Esophagus squamous epithelium (tissue), 5 donors: Measurements from ENCODE around the gene CDH11. TPM values are rescaled to one million over a fixed set of nuclear protein-coding genes. Genes with fewer than 3 reads are reported as not detected.

Experiments used
- DNase-seq: peaks from one replicate; lab custom pipeline; 2025; lab: John Stamatoyannopoulos, UW
- H3K27ac ChIP-seq, 4 donors: fragments of 200-600 bp; sonication (generic); one replicate each; pipeline ENCODE4 v1.5.1; 2016 to 2019; ENCODE audit warnings: mild to moderate bottlenecking in 1 of 4
- H3K27me3 ChIP-seq, 4 donors: fragments of 200-600 bp; sonication (generic); 1 replicate in 3 of 4; 2 replicates in 1 of 4; pipeline versions ENCODE4 v1.5.1 to v1.6.0; 2017 to 2021; ENCODE audit warnings: antibody characterized with exemption in 1 of 4
- H3K36me3 ChIP-seq, 3 donors: fragments of 200-600 bp; sonication (generic); one replicate each; pipeline ENCODE4 v1.5.1; 2016 to 2019
- H3K4me1 ChIP-seq, 3 donors: fragments of 200-600 bp; sonication (generic); one replicate each; pipeline ENCODE4 v1.5.1; 2017 to 2019
- H3K4me3 ChIP-seq, 4 donors: fragments of 200-600 bp; sonication (generic); 1 replicate in 3 of 4; 2 replicates in 1 of 4; pipeline ENCODE4 v1.5.1; 2016 to 2019; ENCODE audit warnings: mild to moderate bottlenecking in 2 of 4, moderate library complexity in 1 of 4
- H3K9me3 ChIP-seq, 3 donors: fragments of 200-600 bp; sonication (generic); one replicate each; pipeline ENCODE4 v1.5.1; 2016 to 2019
- POLR2A ChIP-seq, 4 donors: fragments of 450-650 bp; IDR thresholded peaks; one replicate each; pipeline ENCODE4 v1.6.1; 2017; ENCODE audit warnings: antibody characterized with exemption in 4 of 4, mild to moderate bottlenecking in 4 of 4, moderate library complexity in 3 of 4
- WGBS, 2 donors: methylation state at CpG; one replicate each; pipeline ENCODE4 v1.1.5; 2018; 5-methylcytosine and 5-hydroxymethylcytosine counted together
- intact Hi-C: fragments of 100-400 bp; cut with DNase I; formaldehyde crosslinking; loops from one replicate; pipeline ENCODE4 v1.15.0; 2022
- total RNA-seq, 4 donors: library from RNA; depleted of rRNA; stranded (reverse); fragments of >200 nt; gene quantifications; one replicate each; pipeline ENCODE4 v1.1.0, GENCODE V29; 2016
- TF ChIP-seq, protein P1 (sequence below), 6 experiments: fragments of 450-650 bp in 4 of 6; fragments of 200-600 bp in 2 of 6; sonication (generic) in 2 of 6; IDR thresholded peaks; one replicate each; pipeline ENCODE4 v1.5.1; 2016 to 2019; ENCODE audit warnings: antibody characterized with exemption in 6 of 6, mild to moderate bottlenecking in 4 of 6, moderate library complexity in 4 of 6
- donor health status: DM: yes; HTN: yes; CAD: no.

The CDH11 gene
- total RNA-seq, 4 donors from 2014 or later: 3.4 to 17.5 (median 6.6) TPM

- intact Hi-C loops: no loop called here
- Histone ChIP-seq H3K27ac (no peak overlapping the region), H3K27me3 (no peaks in the 10 kb centered on the region), H3K4me1 (no peaks in the 10 kb centered on the region), H3K9me3 (no peaks in the 10 kb centered on the region), H3K36me3 (no peaks in the 10 kb centered on the region), H3K4me3 (no peak overlapping the region)
- no peak for DNase-seq
- 39 to 49% methylated on average over 4 to 5 of the region's 6 CpGs for whole genome bisulfite sequencing, 2 donors
- no peak for TF ChIP-seq POLR2A (IDR thresholded peaks at IDR 0.05)
- TF ChIP-seq, protein P1, sequence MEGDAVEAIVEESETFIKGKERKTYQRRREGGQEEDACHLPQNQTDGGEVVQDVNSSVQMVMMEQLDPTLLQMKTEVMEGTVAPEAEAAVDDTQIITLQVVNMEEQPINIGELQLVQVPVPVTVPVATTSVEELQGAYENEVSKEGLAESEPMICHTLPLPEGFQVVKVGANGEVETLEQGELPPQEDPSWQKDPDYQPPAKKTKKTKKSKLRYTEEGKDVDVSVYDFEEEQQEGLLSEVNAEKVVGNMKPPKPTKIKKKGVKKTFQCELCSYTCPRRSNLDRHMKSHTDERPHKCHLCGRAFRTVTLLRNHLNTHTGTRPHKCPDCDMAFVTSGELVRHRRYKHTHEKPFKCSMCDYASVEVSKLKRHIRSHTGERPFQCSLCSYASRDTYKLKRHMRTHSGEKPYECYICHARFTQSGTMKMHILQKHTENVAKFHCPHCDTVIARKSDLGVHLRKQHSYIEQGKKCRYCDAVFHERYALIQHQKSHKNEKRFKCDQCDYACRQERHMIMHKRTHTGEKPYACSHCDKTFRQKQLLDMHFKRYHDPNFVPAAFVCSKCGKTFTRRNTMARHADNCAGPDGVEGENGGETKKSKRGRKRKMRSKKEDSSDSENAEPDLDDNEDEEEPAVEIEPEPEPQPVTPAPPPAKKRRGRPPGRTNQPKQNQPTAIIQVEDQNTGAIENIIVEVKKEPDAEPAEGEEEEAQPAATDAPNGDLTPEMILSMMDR (IDR thresholded peaks at IDR 0.05): no peak
Observed at GRCh38 chr16:64910356-64910755, 211.5 kb downstream of the CDH11 start.

- Histone ChIP-seq H3K36me3 (no peaks in the 10 kb centered on the region), H3K27ac (no peak overlapping the region), H3K9me3 (no peaks in the 10 kb centered on the region), H3K4me1 (no peaks in the 10 kb centered on the region), H3K27me3 (no peaks in the 10 kb centered on the region), H3K4me3 (no peak overlapping the region)
- TF ChIP-seq POLR2A (IDR thresholded peaks at IDR 0.05): no peak
- TF ChIP-seq, protein P1 (IDR thresholded peaks at IDR 0.05): no peak
- 43 to 47% methylated on average over 5 of the region's 5 CpGs for WGBS, 2 donors
- intact Hi-C loops: no loop called here
- DNase-seq: no peak
Observed at GRCh38 chr16:64907844-64908243, 214.0 kb downstream of the CDH11 start.

DNA sequence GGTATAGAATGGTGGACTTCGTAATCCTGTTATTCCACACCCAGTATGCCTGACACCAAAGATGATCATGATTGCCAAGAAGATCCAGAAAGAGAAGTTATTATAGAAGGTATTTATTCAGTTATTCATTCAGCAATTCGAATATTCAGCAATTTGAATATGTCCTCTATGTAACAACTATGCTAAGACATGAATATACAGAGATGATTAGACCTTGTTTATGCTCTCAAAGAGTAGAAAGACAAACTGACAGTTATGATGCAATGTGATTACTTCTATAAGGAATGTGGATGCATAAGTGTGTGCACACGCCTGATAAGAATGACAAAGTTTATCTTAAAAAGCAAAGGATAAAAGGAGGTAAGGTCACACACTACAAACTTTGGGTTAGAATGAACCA, 218.1 kb downstream of the CDH11 start:
- WGBS, 2 donors: 60 to 61% methylated on average over 3 of the region's 3 CpGs
- Histone ChIP-seq H3K27ac (no peak overlapping the region), H3K4me3 (no peak overlapping the region), H3K4me1 (no peaks in the 10 kb centered on the region), H3K36me3 (no peaks in the 10 kb centered on the region), H3K9me3 (no peaks in the 10 kb centered on the region), H3K27me3 (no peaks in the 10 kb centered on the region)
- no peak for DNase-seq
- intact Hi-C loops: no loop called here
- TF ChIP-seq POLR2A (IDR thresholded peaks at IDR 0.05): no peak
- TF ChIP-seq, protein P1 (IDR thresholded peaks at IDR 0.05): no peak

GRCh38 chr16:64900517-64900916, 221.3 kb downstream of the CDH11 start:
- Histone ChIP-seq H3K9me3 (no peaks in the 10 kb centered on the region), H3K27ac (no peak overlapping the region), H3K36me3 (no peaks in the 10 kb centered on the region), H3K4me3 (no peak overlapping the region), H3K27me3 (no peaks in the 10 kb centered on the region), H3K4me1 (no peaks in the 10 kb centered on the region)
- 64 to 65% methylated on average over 2 of the region's 2 CpGs for WGBS, 2 donors
- no peak for DNase-seq
- intact Hi-C loops: no loop called here
- TF ChIP-seq, protein P1 (IDR thresholded peaks at IDR 0.05): no peak
- no peak for TF ChIP-seq POLR2A (IDR thresholded peaks at IDR 0.05)

DNA sequence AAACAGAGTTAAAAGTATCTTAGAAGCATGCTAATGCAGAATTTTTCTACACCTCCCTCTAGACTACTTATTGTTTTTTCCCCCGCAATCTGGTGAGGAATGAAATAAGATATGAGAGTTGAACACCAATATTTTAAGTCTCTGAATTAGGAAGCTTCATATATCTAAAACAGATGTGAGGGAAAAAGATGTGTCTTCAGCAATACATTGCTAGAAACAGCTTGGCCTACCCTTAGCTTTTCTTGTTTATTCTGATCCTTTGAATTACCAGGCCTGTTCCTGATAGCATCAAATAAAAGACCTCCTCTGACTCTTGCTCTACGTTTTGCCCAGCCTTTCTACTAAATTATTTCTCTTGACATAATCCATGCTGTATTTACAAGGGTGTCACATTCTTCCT, 221.8 kb downstream of the CDH11 start:
- no peaks in the 10 kb centered on the region for H3K36me3 ChIP-seq
- no peaks in the 10 kb centered on the region for H3K4me1 ChIP-seq
- 46 to 50% methylated on average over 2 of the region's 2 CpGs for whole genome bisulfite sequencing, 2 donors
- no peaks in the 10 kb centered on the region for H3K9me3 ChIP-seq
- no peak overlapping the region for H3K27ac ChIP-seq
- intact Hi-C loops: no loop called here
- no peak overlapping the region for H3K4me3 ChIP-seq
- no peaks in the 10 kb centered on the region for H3K27me3 ChIP-seq
- no peak for DNase-seq
- TF ChIP-seq, protein P1 (IDR thresholded peaks at IDR 0.05): no peak
- TF ChIP-seq POLR2A (IDR thresholded peaks at IDR 0.05): no peak
